GM23338 (cell line): Measurements from ENCODE around the gene PPP5C. TPM values are rescaled to one million over a fixed set of nuclear protein-coding genes. Genes with fewer than 3 reads are reported as not detected.
A peak's percentile ranks its signal among the peaks of the same experiment; 100 is the strongest.

Experiments used
- ATAC-seq: fragments of 200-7000 bp; cut with Tn5 transposase; 3 replicates; pipeline ENCODE4 v1.9.1; 2020
- DNase-seq: peaks from one replicate; pipeline ENCODE4 v3.0.0-alpha.2; 2015; ENCODE audit warnings: low spot score
- H2AFZ ChIP-seq: fragments of 200-600 bp; sonication (generic); 2 replicates; pipeline ENCODE4 v1.8.0; 2016; ENCODE audit warnings: antibody characterized with exemption, mild to moderate bottlenecking, moderate library complexity
- H3F3A ChIP-seq: fragments of 200-600 bp; sonication (generic); replicated peaks from 2 replicates; pipeline ENCODE4 v1.8.0; 2017; ENCODE audit warnings: antibody characterized with exemption, mixed run types, low read depth
- H3K27ac ChIP-seq: fragments of 200-600 bp; sonication (generic); 2 replicates; pipeline ENCODE4 v1.6.1; 2016; ENCODE audit warnings: low read depth
- H3K27me3 ChIP-seq: fragments of 200-600 bp; sonication (generic); 2 replicates; pipeline ENCODE4 v1.8.0; 2016; ENCODE audit warnings: mild to moderate bottlenecking, mixed run types, moderate library complexity; ENCODE audit not compliant: insufficient read depth
- H3K36me3 ChIP-seq: fragments of 200-600 bp; sonication (generic); 2 replicates; pipeline ENCODE4 v1.8.0; 2016; ENCODE audit warnings: mild to moderate bottlenecking; ENCODE audit not compliant: insufficient read depth
- H3K4me1 ChIP-seq: fragments of 200-600 bp; sonication (generic); 2 replicates; pipeline ENCODE4 v1.8.0; 2016; ENCODE audit warnings: mild to moderate bottlenecking, moderate library complexity; ENCODE audit not compliant: insufficient read depth
- H3K4me2 ChIP-seq: fragments of 200-600 bp; sonication (generic); 2 replicates; pipeline ENCODE4 v1.7.1; 2017; ENCODE audit warnings: mixed run types
- H3K4me3 ChIP-seq: fragments of 200-600 bp; sonication (generic); 2 replicates; pipeline ENCODE4 v1.6.1; 2016; ENCODE audit warnings: mixed run types
- H3K79me2 ChIP-seq: fragments of 200-600 bp; sonication (generic); replicated peaks from 2 replicates; pipeline ENCODE4 v1.8.0; 2017; ENCODE audit warnings: mild to moderate bottlenecking; ENCODE audit not compliant: insufficient read depth
- H3K9me2 ChIP-seq: fragments of 200-600 bp; sonication (generic); 2 replicates; pipeline ENCODE4 v1.8.0; 2017; ENCODE audit not compliant: insufficient read depth
- H4K20me1 ChIP-seq: fragments of 200-600 bp; sonication (generic); replicated peaks from 2 replicates; pipeline ENCODE4 v1.8.0; 2017; ENCODE audit warnings: mild to moderate bottlenecking; ENCODE audit not compliant: insufficient read depth
- H3K27ac Mint-ChIP-seq: 2 replicates; pipeline ENCODE4 v1.8.0; 2020; ENCODE audit warnings: inconsistent platforms, mild to moderate bottlenecking, moderate library complexity, mixed read lengths
- H3K27me3 Mint-ChIP-seq: 3 replicates; pipeline ENCODE4 v1.8.0; 2022; ENCODE audit warnings: low read depth, mild to moderate bottlenecking, moderate library complexity, mixed read lengths, inconsistent platforms; ENCODE audit not compliant: insufficient read depth, poor library complexity
- H3K36me3 Mint-ChIP-seq: 3 replicates; pipeline ENCODE4 v1.8.0; 2021; ENCODE audit warnings: low read depth, mild to moderate bottlenecking, inconsistent platforms, moderate library complexity, mixed read lengths
- H3K4me1 Mint-ChIP-seq: 3 replicates; pipeline ENCODE4 v1.8.0; 2020; ENCODE audit warnings: mild to moderate bottlenecking, inconsistent platforms, mixed read lengths
- H3K4me3 Mint-ChIP-seq: 3 replicates; pipeline ENCODE4 v1.8.0; 2021; ENCODE audit warnings: moderate library complexity, mild to moderate bottlenecking, inconsistent platforms, mixed read lengths
- H3K9me3 Mint-ChIP-seq: 3 replicates; pipeline ENCODE4 v1.8.0; 2020; ENCODE audit warnings: moderate library complexity, mild to moderate bottlenecking, inconsistent platforms, mixed read lengths
- EZH2 ChIP-seq: fragments of 200-600 bp; sonication (generic); IDR thresholded peaks from one replicate; pipeline ENCODE4 v1.8.0; 2017; ENCODE audit warnings: antibody characterized with exemption, mild to moderate bottlenecking, low read depth; ENCODE audit not compliant: unreplicated experiment
- EZH2phosphoT487 ChIP-seq: fragments of 200-600 bp; sonication (generic); IDR thresholded peaks from one replicate; pipeline ENCODE4 v1.8.1; 2018; ENCODE audit warnings: antibody characterized with exemption; ENCODE audit not compliant: unreplicated experiment
- JUNB ChIP-seq: IDR thresholded peaks from one replicate; pipeline ENCODE4 v1.6.1; 2016; ENCODE audit warnings: antibody characterized with exemption; ENCODE audit not compliant: unreplicated experiment
- POLR2AphosphoS5 ChIP-seq: IDR thresholded peaks from 2 replicates; pipeline ENCODE4 v1.6.1; 2016; ENCODE audit warnings: antibody characterized with exemption, low read depth
- STAT1 ChIP-seq: IDR thresholded peaks from one replicate; pipeline ENCODE4 v1.6.1; 2016; ENCODE audit warnings: antibody characterized with exemption; ENCODE audit not compliant: unreplicated experiment
- ZNF114 ChIP-seq: fragments of 250-450 bp; sonication (Bioruptor Pico); IDR thresholded peaks from 2 replicates; pipeline ENCODE4 v1.5.0; 2020; ENCODE audit warnings: mild to moderate bottlenecking, moderate library complexity
- ZNF331 ChIP-seq: fragments of 250-450 bp; sonication (Bioruptor Pico); IDR thresholded peaks from 2 replicates; pipeline ENCODE4 v1.5.0; 2020; ENCODE audit warnings: low read depth, mild to moderate bottlenecking, moderate library complexity
- long read RNA-seq: library from polyadenylated mRNA; unstranded; transcript quantifications from one replicate; pipeline ENCODE4 v2.0.0, GENCODE V29; 2020; ENCODE audit not compliant: unreplicated experiment
- polyA plus RNA-seq: library from polyadenylated mRNA; unstranded; fragments of >200 nt; fragmentation: Nextera tagmentation; extraction: Ambion mirVana; gene quantifications from 2 replicates; pipeline ENCODE4 v1.2.1, GENCODE V29; 2016
- total RNA-seq: library from RNA; depleted of rRNA; stranded (reverse); fragments of >200 nt; shearing (Covaris generic); gene quantifications from 2 replicates; pipeline ENCODE4 v1.2.3, GENCODE V29; 2014; rRNA removed
- TF ChIP-seq, protein P1 (sequence below): fragments of 250-450 bp; sonication (Bioruptor Pico); IDR thresholded peaks from 2 replicates; pipeline ENCODE4 v1.5.0; 2020; ENCODE audit warnings: mild to moderate bottlenecking, moderate library complexity
- TF ChIP-seq, protein P2 (sequence below): IDR thresholded peaks from 2 replicates; pipeline ENCODE4 v1.6.1; 2016; ENCODE audit warnings: antibody characterized with exemption
- TF ChIP-seq, protein P3 (sequence below): IDR thresholded peaks from one replicate; pipeline ENCODE4 v1.6.1; 2018; ENCODE audit warnings: antibody characterized with exemption; ENCODE audit not compliant: unreplicated experiment
- TF ChIP-seq, protein P4 (sequence below), 2 experiments: fragments of 200-600 bp in 1 of 2; sonication (generic) in 1 of 2; conservative IDR thresholded peaks; 2 replicates each; pipeline versions ENCODE4 v1.5.1 to v1.6.1; 2016 to 2017; ENCODE audit warnings: antibody characterized with exemption in 2 of 2, low read depth in 2 of 2, mild to moderate bottlenecking in 2 of 2, moderate library complexity in 1 of 2

Gene PPP5C, protein sequence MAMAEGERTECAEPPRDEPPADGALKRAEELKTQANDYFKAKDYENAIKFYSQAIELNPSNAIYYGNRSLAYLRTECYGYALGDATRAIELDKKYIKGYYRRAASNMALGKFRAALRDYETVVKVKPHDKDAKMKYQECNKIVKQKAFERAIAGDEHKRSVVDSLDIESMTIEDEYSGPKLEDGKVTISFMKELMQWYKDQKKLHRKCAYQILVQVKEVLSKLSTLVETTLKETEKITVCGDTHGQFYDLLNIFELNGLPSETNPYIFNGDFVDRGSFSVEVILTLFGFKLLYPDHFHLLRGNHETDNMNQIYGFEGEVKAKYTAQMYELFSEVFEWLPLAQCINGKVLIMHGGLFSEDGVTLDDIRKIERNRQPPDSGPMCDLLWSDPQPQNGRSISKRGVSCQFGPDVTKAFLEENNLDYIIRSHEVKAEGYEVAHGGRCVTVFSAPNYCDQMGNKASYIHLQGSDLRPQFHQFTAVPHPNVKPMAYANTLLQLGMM
- total RNA-seq (111 and 123 TPM in 2 replicates), polyA plus RNA-seq (45.3 and 51.6 TPM in 2 replicates)
- long read RNA-seq, transcript PPP5C-201 (13 exons, 2,109 nt): major isoform, 68 of 76 reads
- long read RNA-seq, partial matches to known transcripts: 7 of 76 reads
- long read RNA-seq, other reads (novel, unspliced or antisense): 1 of 76 reads

DNA sequence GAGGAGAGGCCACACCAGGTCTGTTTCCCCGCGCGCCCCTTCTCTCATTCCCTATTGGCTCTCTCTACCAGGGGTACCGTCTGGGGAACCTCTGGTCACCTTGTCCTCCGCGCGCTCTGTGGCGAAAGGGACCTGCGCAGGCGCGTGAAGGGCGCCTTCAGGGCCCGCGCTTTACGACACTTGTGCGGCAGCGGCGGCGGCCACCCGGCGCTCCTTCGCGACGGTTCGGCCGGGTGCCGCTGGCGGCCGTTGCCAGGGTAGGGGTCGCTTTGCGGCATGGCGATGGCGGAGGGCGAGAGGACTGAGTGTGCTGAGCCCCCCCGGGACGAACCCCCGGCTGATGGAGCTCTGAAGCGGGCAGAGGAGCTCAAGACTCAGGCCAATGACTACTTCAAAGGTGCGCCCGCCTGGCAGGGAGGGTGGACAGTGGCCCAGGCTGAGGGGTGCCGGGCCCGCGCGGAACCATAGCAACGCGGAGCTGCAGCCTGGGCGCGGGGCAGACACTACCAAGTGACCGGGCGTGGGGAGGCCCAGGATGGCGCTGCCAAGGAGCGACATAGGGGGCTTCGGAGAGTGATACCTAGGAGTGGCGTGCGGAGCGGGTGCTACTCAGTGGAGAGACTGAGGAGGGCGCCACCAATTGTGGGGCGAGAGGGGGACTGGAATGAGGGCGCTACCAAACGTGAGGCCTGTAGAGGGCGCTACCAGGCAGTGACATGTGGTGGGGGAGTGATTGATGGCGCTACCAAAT is at the start of gene PPP5C:
Gene PPP5C, plus strand, starts transcription at position 267 of the 751 bp plus-strand sequence. Its CDS starts 10 bp downstream, at position 277.
- peaks cover 19% of the 10 kb centered on the region for H3K36me3 Mint-ChIP-seq
- peaks cover 26% of the 10 kb centered on the region for H3K4me1 ChIP-seq
- peaks cover 3% of the 10 kb centered on the region; the same call in 1 of the 2 replicates for H3K27me3 ChIP-seq
- peak; percentile 97 for DNase-seq
- H3K4me3 Mint-ChIP-seq: peak within 1 kb of the TSS; percentile 95
- H3K4me3 ChIP-seq: peak within 1 kb of the TSS; percentile 100
- no peaks in the 10 kb centered on the region for H3F3A ChIP-seq
- H3K27ac ChIP-seq: peak within 1 kb of the TSS; percentile 93
- no peaks in the 10 kb centered on the region for H3K9me2 ChIP-seq
- peak; percentile 86 for ATAC-seq
- peaks cover 11% of the 10 kb centered on the region for H4K20me1 ChIP-seq
- peak within 1 kb of the TSS; percentile 98 for H2AFZ ChIP-seq
- peaks cover 47% of the 10 kb centered on the region for H3K79me2 ChIP-seq
- peaks cover 14% of the 10 kb centered on the region for H3K27me3 Mint-ChIP-seq
- peaks cover 3% of the 10 kb centered on the region; the same call in 1 of the 3 replicates for H3K9me3 Mint-ChIP-seq
- H3K27ac Mint-ChIP-seq: peak within 1 kb of the TSS; percentile 97
- H3K4me2 ChIP-seq: peak within 1 kb of the TSS; percentile 93
- peaks cover 44% of the 10 kb centered on the region for H3K4me1 Mint-ChIP-seq
- no peaks in the 10 kb centered on the region for H3K36me3 ChIP-seq
- TF ChIP-seq ZNF114 (CRISPR knock-in tag) (no peak), ZNF331 (CRISPR knock-in tag) (no peak), EZH2phosphoT487 (no peak), STAT1 (no peak), JUNB (no peak), EZH2 (no peak), POLR2AphosphoS5 (peak; percentile 86)
- TF ChIP-seq, protein P1, sequence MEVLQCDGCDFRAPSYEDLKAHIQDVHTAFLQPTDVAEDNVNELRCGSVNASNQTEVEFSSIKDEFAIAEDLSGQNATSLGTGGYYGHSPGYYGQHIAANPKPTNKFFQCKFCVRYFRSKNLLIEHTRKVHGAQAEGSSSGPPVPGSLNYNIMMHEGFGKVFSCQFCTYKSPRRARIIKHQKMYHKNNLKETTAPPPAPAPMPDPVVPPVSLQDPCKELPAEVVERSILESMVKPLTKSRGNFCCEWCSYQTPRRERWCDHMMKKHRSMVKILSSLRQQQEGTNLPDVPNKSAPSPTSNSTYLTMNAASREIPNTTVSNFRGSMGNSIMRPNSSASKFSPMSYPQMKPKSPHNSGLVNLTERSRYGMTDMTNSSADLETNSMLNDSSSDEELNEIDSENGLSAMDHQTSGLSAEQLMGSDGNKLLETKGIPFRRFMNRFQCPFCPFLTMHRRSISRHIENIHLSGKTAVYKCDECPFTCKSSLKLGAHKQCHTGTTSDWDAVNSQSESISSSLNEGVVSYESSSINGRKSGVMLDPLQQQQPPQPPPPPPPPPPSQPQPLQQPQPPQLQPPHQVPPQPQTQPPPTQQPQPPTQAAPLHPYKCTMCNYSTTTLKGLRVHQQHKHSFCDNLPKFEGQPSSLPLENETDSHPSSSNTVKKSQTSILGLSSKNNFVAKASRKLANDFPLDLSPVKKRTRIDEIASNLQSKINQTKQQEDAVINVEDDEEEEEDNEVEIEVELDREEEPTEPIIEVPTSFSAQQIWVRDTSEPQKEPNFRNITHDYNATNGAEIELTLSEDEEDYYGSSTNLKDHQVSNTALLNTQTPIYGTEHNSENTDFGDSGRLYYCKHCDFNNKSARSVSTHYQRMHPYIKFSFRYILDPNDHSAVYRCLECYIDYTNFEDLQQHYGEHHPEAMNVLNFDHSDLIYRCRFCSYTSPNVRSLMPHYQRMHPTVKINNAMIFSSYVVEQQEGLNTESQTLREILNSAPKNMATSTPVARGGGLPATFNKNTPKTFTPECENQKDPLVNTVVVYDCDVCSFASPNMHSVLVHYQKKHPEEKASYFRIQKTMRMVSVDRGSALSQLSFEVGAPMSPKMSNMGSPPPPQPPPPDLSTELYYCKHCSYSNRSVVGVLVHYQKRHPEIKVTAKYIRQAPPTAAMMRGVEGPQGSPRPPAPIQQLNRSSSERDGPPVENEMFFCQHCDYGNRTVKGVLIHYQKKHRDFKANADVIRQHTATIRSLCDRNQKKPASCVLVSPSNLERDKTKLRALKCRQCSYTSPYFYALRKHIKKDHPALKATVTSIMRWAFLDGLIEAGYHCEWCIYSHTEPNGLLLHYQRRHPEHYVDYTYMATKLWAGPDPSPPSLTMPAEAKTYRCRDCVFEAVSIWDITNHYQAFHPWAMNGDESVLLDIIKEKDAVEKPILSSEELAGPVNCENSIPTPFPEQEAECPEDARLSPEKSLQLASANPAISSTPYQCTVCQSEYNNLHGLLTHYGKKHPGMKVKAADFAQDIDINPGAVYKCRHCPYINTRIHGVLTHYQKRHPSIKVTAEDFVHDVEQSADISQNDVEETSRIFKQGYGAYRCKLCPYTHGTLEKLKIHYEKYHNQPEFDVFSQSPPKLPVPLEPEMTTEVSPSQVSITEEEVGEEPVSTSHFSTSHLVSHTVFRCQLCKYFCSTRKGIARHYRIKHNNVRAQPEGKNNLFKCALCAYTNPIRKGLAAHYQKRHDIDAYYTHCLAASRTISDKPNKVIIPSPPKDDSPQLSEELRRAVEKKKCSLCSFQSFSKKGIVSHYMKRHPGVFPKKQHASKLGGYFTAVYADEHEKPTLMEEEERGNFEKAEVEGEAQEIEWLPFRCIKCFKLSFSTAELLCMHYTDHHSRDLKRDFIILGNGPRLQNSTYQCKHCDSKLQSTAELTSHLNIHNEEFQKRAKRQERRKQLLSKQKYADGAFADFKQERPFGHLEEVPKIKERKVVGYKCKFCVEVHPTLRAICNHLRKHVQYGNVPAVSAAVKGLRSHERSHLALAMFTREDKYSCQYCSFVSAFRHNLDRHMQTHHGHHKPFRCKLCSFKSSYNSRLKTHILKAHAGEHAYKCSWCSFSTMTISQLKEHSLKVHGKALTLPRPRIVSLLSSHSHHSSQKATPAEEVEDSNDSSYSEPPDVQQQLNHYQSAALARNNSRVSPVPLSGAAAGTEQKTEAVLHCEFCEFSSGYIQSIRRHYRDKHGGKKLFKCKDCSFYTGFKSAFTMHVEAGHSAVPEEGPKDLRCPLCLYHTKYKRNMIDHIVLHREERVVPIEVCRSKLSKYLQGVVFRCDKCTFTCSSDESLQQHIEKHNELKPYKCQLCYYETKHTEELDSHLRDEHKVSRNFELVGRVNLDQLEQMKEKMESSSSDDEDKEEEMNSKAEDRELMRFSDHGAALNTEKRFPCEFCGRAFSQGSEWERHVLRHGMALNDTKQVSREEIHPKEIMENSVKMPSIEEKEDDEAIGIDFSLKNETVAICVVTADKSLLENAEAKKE: no peak
- TF ChIP-seq, protein P2, sequence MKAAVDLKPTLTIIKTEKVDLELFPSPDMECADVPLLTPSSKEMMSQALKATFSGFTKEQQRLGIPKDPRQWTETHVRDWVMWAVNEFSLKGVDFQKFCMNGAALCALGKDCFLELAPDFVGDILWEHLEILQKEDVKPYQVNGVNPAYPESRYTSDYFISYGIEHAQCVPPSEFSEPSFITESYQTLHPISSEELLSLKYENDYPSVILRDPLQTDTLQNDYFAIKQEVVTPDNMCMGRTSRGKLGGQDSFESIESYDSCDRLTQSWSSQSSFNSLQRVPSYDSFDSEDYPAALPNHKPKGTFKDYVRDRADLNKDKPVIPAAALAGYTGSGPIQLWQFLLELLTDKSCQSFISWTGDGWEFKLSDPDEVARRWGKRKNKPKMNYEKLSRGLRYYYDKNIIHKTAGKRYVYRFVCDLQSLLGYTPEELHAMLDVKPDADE: no peak
- TF ChIP-seq, protein P3, sequence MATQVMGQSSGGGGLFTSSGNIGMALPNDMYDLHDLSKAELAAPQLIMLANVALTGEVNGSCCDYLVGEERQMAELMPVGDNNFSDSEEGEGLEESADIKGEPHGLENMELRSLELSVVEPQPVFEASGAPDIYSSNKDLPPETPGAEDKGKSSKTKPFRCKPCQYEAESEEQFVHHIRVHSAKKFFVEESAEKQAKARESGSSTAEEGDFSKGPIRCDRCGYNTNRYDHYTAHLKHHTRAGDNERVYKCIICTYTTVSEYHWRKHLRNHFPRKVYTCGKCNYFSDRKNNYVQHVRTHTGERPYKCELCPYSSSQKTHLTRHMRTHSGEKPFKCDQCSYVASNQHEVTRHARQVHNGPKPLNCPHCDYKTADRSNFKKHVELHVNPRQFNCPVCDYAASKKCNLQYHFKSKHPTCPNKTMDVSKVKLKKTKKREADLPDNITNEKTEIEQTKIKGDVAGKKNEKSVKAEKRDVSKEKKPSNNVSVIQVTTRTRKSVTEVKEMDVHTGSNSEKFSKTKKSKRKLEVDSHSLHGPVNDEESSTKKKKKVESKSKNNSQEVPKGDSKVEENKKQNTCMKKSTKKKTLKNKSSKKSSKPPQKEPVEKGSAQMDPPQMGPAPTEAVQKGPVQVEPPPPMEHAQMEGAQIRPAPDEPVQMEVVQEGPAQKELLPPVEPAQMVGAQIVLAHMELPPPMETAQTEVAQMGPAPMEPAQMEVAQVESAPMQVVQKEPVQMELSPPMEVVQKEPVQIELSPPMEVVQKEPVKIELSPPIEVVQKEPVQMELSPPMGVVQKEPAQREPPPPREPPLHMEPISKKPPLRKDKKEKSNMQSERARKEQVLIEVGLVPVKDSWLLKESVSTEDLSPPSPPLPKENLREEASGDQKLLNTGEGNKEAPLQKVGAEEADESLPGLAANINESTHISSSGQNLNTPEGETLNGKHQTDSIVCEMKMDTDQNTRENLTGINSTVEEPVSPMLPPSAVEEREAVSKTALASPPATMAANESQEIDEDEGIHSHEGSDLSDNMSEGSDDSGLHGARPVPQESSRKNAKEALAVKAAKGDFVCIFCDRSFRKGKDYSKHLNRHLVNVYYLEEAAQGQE: no peak
- TF ChIP-seq, protein P4, sequence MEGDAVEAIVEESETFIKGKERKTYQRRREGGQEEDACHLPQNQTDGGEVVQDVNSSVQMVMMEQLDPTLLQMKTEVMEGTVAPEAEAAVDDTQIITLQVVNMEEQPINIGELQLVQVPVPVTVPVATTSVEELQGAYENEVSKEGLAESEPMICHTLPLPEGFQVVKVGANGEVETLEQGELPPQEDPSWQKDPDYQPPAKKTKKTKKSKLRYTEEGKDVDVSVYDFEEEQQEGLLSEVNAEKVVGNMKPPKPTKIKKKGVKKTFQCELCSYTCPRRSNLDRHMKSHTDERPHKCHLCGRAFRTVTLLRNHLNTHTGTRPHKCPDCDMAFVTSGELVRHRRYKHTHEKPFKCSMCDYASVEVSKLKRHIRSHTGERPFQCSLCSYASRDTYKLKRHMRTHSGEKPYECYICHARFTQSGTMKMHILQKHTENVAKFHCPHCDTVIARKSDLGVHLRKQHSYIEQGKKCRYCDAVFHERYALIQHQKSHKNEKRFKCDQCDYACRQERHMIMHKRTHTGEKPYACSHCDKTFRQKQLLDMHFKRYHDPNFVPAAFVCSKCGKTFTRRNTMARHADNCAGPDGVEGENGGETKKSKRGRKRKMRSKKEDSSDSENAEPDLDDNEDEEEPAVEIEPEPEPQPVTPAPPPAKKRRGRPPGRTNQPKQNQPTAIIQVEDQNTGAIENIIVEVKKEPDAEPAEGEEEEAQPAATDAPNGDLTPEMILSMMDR (conservative IDR thresholded peaks at IDR 0.05; ENCODE audit: low read depth in 2 of 2): peak; percentile 96 to 97
